GM12878 (cell line): ENCODE data around the gene C16orf96. TPM values are rescaled to one million over a fixed set of nuclear protein-coding genes. Genes with fewer than 3 reads are reported as not detected.

Experiments
- ATAC-seq: fragments of 200-7000 bp; cut with Tn5 transposase; 3 replicates; pipeline ENCODE4 v1.9.1; 2020; ENCODE audit warnings: mild to moderate bottlenecking, moderate library complexity
- BruUV-seq: library from RNA; stranded (reverse); fragments of 400-500 nt; replicated peaks from 2 replicates; lab custom pipeline; 2021; lab: Mats Ljungman, UMichigan
- CTCF ChIA-PET: fragments of 300-600 bp; sonication (Branson Sonifier 250); formaldehyde crosslinking; extraction: SDS; loops from one replicate; lab custom pipeline; 2021; ENCODE audit warnings: inconsistent platforms; lab: Yijun Ruan, JAX
- POLR2A ChIA-PET: fragments of 350-600 bp; formaldehyde crosslinking; extraction: SDS; loops from one replicate; lab custom pipeline; 2021; ENCODE audit warnings: inconsistent platforms; lab: Charles Lee
- RAD21 ChIA-PET: fragments of 300-600 bp; sonication (Branson Sonifier 250); formaldehyde crosslinking; loops from one replicate; lab custom pipeline; 2023; ENCODE audit warnings: antibody characterized with exemption; ENCODE audit not compliant: unreplicated experiment; lab: Charles Lee
- SMC1A ChIA-PET: fragments of 300-600 bp; sonication (Branson Sonifier 250); formaldehyde crosslinking; loops from one replicate; lab custom pipeline; 2023; ENCODE audit not compliant: unreplicated experiment, uncharacterized antibody; lab: Charles Lee
- DNase-seq: peaks from one replicate; pipeline ENCODE4 v3.0.0-alpha.2; 2011; ENCODE audit warnings: low read depth, low spot score
- FAIRE-seq: peaks from 3 replicates; lab custom pipeline; 2011; peaks lifted over from hg19 to GRCh38; lab: Jason Lieb, UNC
- H2AFZ ChIP-seq: 2 replicates; pipeline ENCODE4 v1.6.0; 2011; ENCODE audit warnings: low read depth, low read length, control low read depth; ENCODE audit not compliant: control insufficient read depth
- H3K27ac ChIP-seq: 2 replicates; pipeline ENCODE4 v1.5.1; 2011; ENCODE audit warnings: control low read depth; ENCODE audit not compliant: control insufficient read depth, insufficient read depth
- H3K27me3 ChIP-seq, 2 experiments: replicated peaks in 1 of 2; 2 replicates each; pipeline versions ENCODE4 v1.6.0 to v1.6.1; 2011; ENCODE audit warnings: low read length in 1 of 2; ENCODE audit not compliant: control insufficient read depth in 2 of 2, insufficient read depth in 2 of 2
- H3K36me3 ChIP-seq, 2 experiments: 2 replicates each; pipeline ENCODE4 v1.5.1; 2011; ENCODE audit warnings: low read length in 1 of 2; ENCODE audit not compliant: control insufficient read depth in 2 of 2, insufficient read depth in 2 of 2
- H3K4me1 ChIP-seq: 2 replicates; pipeline ENCODE4 v1.6.1; 2011; ENCODE audit warnings: mild to moderate bottlenecking, low read length, moderate library complexity, mixed read lengths; ENCODE audit not compliant: control insufficient read depth, insufficient read depth
- H3K4me2 ChIP-seq: 2 replicates; pipeline ENCODE4 v1.6.0; 2011; ENCODE audit warnings: control low read depth; ENCODE audit not compliant: control insufficient read depth, insufficient read depth
- H3K4me3 ChIP-seq: fragments of 200-600 bp; sonication (generic); 2 replicates; pipeline ENCODE4 v1.5.1; 2016
- H3K79me2 ChIP-seq: 2 replicates; pipeline ENCODE4 v1.6.0; 2011; ENCODE audit warnings: low read length; ENCODE audit not compliant: control insufficient read depth, insufficient read depth
- H3K9ac ChIP-seq: 2 replicates; pipeline ENCODE4 v1.8.0; 2011; ENCODE audit warnings: low read length, control low read depth, mixed read lengths; ENCODE audit not compliant: control insufficient read depth, insufficient read depth
- H3K9me3 ChIP-seq: replicated peaks from 3 replicates; pipeline ENCODE4 v1.5.1; 2011; ENCODE audit warnings: mild to moderate bottlenecking, low read length; ENCODE audit not compliant: control insufficient read depth, insufficient read depth
- H4K20me1 ChIP-seq: 2 replicates; pipeline ENCODE4 v1.6.0; 2011; ENCODE audit not compliant: control insufficient read depth, insufficient read depth
- ASH2L ChIP-seq: fragments of 300-600, 200-600 bp; sonication (generic); IDR thresholded peaks from 2 replicates; pipeline ENCODE4 v1.6.1; 2017; ENCODE audit warnings: low read depth, mild to moderate bottlenecking, borderline replicate concordance
- ATF3 ChIP-seq: IDR thresholded peaks from 2 replicates; pipeline ENCODE4 v1.6.1; 2011; ENCODE audit warnings: low read depth, mild to moderate bottlenecking, low read length, moderate library complexity, borderline replicate concordance; ENCODE audit errors: extremely low read depth
- BACH1 ChIP-seq: fragments of 450-650 bp; IDR thresholded peaks from 2 replicates; pipeline ENCODE4 v1.6.1; 2017; ENCODE audit warnings: mild to moderate bottlenecking, borderline replicate concordance
- EED ChIP-seq: sonication (generic); IDR thresholded peaks from 2 replicates; pipeline ENCODE4 v1.6.1; 2016; ENCODE audit warnings: antibody characterized with exemption, low read depth
- HDGF ChIP-seq: fragments of 450-650 bp; IDR thresholded peaks from 2 replicates; pipeline ENCODE4 v1.6.1; 2016; ENCODE audit warnings: antibody characterized with exemption
- HSF1 ChIP-seq: fragments of 150-350 bp; IDR thresholded peaks from 2 replicates; pipeline ENCODE4 v1.6.1; 2014; ENCODE audit warnings: mild to moderate bottlenecking, low read depth, low read length
- IKZF1 ChIP-seq: fragments of 450-650 bp; conservative IDR thresholded peaks from 2 replicates; pipeline ENCODE4 v1.6.1; 2017; ENCODE audit warnings: antibody characterized with exemption, mild to moderate bottlenecking
- IKZF2 ChIP-seq, 2 experiments: fragments of 450-650 bp; IDR thresholded peaks; 2 replicates each; pipeline ENCODE4 v1.6.1; 2017; ENCODE audit warnings: mild to moderate bottlenecking in 2 of 2, moderate library complexity in 2 of 2
- NFXL1 ChIP-seq: fragments of 450-650 bp; IDR thresholded peaks from 2 replicates; pipeline ENCODE4 v1.6.1; 2017; ENCODE audit warnings: antibody characterized with exemption, mild to moderate bottlenecking, borderline replicate concordance
- RUNX3 ChIP-seq: IDR thresholded peaks from 2 replicates; pipeline ENCODE4 v1.6.1; 2012; ENCODE audit warnings: low read length, inconsistent platforms
- SIN3A ChIP-seq: IDR thresholded peaks from 2 replicates; pipeline ENCODE4 v1.6.1; 2012; ENCODE audit warnings: low read depth, low read length, improper control_type of control experiment
- SRF ChIP-seq, 2 experiments: IDR thresholded peaks; 2 replicates each; pipeline ENCODE4 v1.6.1; 2011; ENCODE audit warnings: low read depth in 2 of 2, low read length in 2 of 2, mild to moderate bottlenecking in 1 of 2, moderate library complexity in 1 of 2
- ZNF24 ChIP-seq: fragments of 450-650 bp; IDR thresholded peaks from 2 replicates; pipeline ENCODE4 v1.6.1; 2017; ENCODE audit warnings: antibody characterized with exemption, mild to moderate bottlenecking
- ZNF622 ChIP-seq: fragments of 450-650 bp; IDR thresholded peaks from 2 replicates; pipeline ENCODE4 v1.6.1; 2017; ENCODE audit warnings: mild to moderate bottlenecking, inconsistent platforms
- WGBS: methylation state at CpG from one replicate; pipeline ENCODE4 v1.1.6; 2016; ENCODE audit warnings: low lambda C conversion rate; ENCODE audit not compliant: insufficient replicate concordance, insufficient coverage; ENCODE audit errors: missing lambda C conversion rate; 5-methylcytosine and 5-hydroxymethylcytosine counted together
- in situ Hi-C: fragments of 300-500 bp; cut with MboI; formaldehyde crosslinking; loops from 9 replicates; pipeline ENCODE4 v1.14.3; 2018; ENCODE audit warnings: mixed read lengths
- intact Hi-C: fragments of 100-400 bp; cut with micrococcal nuclease; formaldehyde crosslinking; loops from one replicate; pipeline ENCODE4 v1.14.2; 2022; ENCODE audit not compliant: unreplicated experiment
- polyA plus RNA-seq, 11 experiments: library from polyadenylated mRNA; depleted of rRNA in 4 of 11; unstranded in 6 of 11; stranded (reverse) in 5 of 11; fragments of >200 nt; fragmentation: Nextera tagmentation in 4 of 11; fragmentation: Illumina TruSeq in 1 of 11; extraction: Ambion mirVana in 4 of 11; extraction: Trizol in 1 of 11; gene quantifications; 1 replicate in 1 of 11; 2 replicates in 10 of 11; pipeline versions ENCODE4 v1.2.1 to v1.2.3, GENCODE V29; 2011 to 2016; ENCODE audit warnings: inconsistent platforms in 2 of 11, missing spikeins in 2 of 11, low read depth in 1 of 11
- total RNA-seq, 4 experiments: library from RNA; depleted of rRNA in 3 of 4; stranded (reverse); fragments of >200 nt in 3 of 4; fragmentation: Illumina TruSeq in 1 of 4; extraction: Trizol in 1 of 4; gene quantifications; 2 replicates each; pipeline versions ENCODE4 v1.2.1 to v1.2.3, GENCODE V29; 2013 to 2021
- TF ChIP-seq, protein P1 (sequence below): fragments of 450-650 bp; IDR thresholded peaks from 2 replicates; pipeline ENCODE4 v1.6.1; 2016; ENCODE audit warnings: mild to moderate bottlenecking
- TF ChIP-seq, protein P2 (sequence below): fragments of 450-650 bp; IDR thresholded peaks from 2 replicates; pipeline ENCODE4 v1.6.1; 2017; ENCODE audit warnings: mild to moderate bottlenecking, moderate library complexity

The C16orf96 gene
- total and polyA plus RNA-seq, 10 of the 15 experiments (the other 5 are each of a cell fraction or from before 2014, with no cell fraction given): 0.01 to 0.08 (median 0.01) TPM; not detected in 7

DNA sequence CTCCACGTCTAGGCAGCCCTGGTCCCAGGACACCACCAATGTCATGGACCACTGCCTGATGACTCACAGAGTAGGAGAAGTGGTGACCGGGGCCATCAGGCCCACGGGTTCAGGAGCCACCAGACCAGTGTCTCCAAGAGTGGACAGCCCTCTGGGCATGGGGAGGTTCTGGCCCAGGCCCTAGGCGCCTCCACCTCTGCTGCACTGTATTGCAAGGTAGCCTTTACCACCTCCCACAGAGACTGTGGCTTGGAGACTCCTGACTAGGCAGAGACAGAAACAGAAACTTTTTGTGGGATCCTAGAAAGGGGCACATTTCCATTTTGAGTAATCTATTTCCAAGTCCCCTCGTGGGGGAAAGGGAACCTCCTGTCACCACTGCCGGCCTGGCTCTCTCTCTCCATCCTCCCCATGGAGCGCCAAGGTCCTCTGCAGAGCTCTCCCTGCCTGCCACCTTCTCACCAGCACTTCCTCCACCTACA lies 20.5 kb upstream of the C16orf96 start:
- Histone ChIP-seq H3K4me2 (peak overlapping the region; percentile 41), H3K36me3 (peaks cover 0 to 4% of the 10 kb centered on the region in 2 experiments; a peak in 2 of 4 replicates), H3K9ac (peak overlapping the region; percentile 15; the same call in 1 of the 2 replicates), H4K20me1 (no peaks in the 10 kb centered on the region), H3K27ac (no peak overlapping the region), H3K79me2 (peaks cover 18% of the 10 kb centered on the region), H2AFZ (no peak overlapping the region), H3K4me3 (no peak overlapping the region; the same call in 1 of the 2 replicates), H3K9me3 (peaks cover 12% of the 10 kb centered on the region), H3K27me3 (no peaks in the 10 kb centered on the region; a peak in 1 of 4 replicates), H3K4me1 (peaks cover 11% of the 10 kb centered on the region)
- SMC1A ChIA-PET: interaction anchor here (0.7 to 1.9 kb wide), 4 partner anchors 11 to 30 kb away, joined by 3 to 6 read pairs (median 3); no protein-coding TSS in a partner anchor
- RAD21 ChIA-PET: interaction anchor here (0.8 to 1.7 kb wide), 2 partner anchors 31 to 89 kb away, joined by 3 to 8 read pairs; partner anchors contain the start of gene MGRN1
- BruUV-seq: no TSS peak
- intact Hi-C loops (no loop called here), in situ Hi-C loops (loop anchor here (10.0 kb wide), 1 partner anchor 59 kb away; no protein-coding TSS in a partner anchor)
- CTCF ChIA-PET: interaction anchor here (1.1 to 1.9 kb wide), 6 partner anchors 12 to 89 kb away, joined by 3 to 21 read pairs (median 4); partner anchors contain the start of gene MGRN1
- no peak for DNase-seq
- no peak for FAIRE-seq
- peak; percentile 15 for ATAC-seq
- WGBS: 27% methylated on average over 7 of the region's 7 CpGs
- POLR2A ChIA-PET: interaction anchor here (0.6 to 2.3 kb wide), 3 partner anchors 14 to 66 kb away, joined by 3 to 6 read pairs (median 3); no protein-coding TSS in a partner anchor
- TF ChIP-seq IKZF1: peak; percentile 48
- TF ChIP-seq BACH1: no peak
- TF ChIP-seq SIN3A: no peak
- no peak for TF ChIP-seq HSF1
- peak in 1 of 2 experiments; percentile 39; a peak in 1 of 4 replicates for TF ChIP-seq IKZF2 (IDR thresholded peaks at IDR 0.05)
- TF ChIP-seq SRF (IDR thresholded peaks at IDR 0.05; ENCODE audit: low read depth in 2 of 2, low read length in 2 of 2): no peak
- TF ChIP-seq, protein P1, sequence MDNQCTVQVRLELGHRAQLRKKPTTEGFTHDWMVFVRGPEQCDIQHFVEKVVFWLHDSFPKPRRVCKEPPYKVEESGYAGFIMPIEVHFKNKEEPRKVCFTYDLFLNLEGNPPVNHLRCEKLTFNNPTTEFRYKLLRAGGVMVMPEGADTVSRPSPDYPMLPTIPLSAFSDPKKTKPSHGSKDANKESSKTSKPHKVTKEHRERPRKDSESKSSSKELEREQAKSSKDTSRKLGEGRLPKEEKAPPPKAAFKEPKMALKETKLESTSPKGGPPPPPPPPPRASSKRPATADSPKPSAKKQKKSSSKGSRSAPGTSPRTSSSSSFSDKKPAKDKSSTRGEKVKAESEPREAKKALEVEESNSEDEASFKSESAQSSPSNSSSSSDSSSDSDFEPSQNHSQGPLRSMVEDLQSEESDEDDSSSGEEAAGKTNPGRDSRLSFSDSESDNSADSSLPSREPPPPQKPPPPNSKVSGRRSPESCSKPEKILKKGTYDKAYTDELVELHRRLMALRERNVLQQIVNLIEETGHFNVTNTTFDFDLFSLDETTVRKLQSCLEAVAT: no peak
- no peak for TF ChIP-seq NFXL1
- TF ChIP-seq ATF3: no peak
- TF ChIP-seq HDGF: no peak
- TF ChIP-seq RUNX3: peak; percentile 27; the same call in 1 of the 2 replicates
- TF ChIP-seq, protein P2, sequence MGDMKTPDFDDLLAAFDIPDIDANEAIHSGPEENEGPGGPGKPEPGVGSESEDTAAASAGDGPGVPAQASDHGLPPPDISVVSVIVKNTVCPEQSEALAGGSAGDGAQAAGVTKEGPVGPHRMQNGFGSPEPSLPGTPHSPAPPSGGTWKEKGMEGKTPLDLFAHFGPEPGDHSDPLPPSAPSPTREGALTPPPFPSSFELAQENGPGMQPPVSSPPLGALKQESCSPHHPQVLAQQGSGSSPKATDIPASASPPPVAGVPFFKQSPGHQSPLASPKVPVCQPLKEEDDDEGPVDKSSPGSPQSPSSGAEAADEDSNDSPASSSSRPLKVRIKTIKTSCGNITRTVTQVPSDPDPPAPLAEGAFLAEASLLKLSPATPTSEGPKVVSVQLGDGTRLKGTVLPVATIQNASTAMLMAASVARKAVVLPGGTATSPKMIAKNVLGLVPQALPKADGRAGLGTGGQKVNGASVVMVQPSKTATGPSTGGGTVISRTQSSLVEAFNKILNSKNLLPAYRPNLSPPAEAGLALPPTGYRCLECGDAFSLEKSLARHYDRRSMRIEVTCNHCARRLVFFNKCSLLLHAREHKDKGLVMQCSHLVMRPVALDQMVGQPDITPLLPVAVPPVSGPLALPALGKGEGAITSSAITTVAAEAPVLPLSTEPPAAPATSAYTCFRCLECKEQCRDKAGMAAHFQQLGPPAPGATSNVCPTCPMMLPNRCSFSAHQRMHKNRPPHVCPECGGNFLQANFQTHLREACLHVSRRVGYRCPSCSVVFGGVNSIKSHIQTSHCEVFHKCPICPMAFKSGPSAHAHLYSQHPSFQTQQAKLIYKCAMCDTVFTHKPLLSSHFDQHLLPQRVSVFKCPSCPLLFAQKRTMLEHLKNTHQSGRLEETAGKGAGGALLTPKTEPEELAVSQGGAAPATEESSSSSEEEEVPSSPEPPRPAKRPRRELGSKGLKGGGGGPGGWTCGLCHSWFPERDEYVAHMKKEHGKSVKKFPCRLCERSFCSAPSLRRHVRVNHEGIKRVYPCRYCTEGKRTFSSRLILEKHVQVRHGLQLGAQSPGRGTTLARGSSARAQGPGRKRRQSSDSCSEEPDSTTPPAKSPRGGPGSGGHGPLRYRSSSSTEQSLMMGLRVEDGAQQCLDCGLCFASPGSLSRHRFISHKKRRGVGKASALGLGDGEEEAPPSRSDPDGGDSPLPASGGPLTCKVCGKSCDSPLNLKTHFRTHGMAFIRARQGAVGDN: no peak
- no peak for TF ChIP-seq ASH2L
- TF ChIP-seq ZNF622: no peak
- peak; percentile 55 for TF ChIP-seq EED
- TF ChIP-seq ZNF24: no peak
